ENCODE data around the gene ZNF580.

GRCh38 chr19:55643003-55643886 lies 2.4 kb downstream of the ZNF580 start, which contains the start of gene ZNF581:
- TF ChIP-seq POLR2AphosphoS5 (IDR thresholded peaks at IDR 0.05) (peak in 1 of 3 donors; percentile 85), POLR2A (IDR thresholded peaks at IDR 0.05) (no peak), CTCF (IDR thresholded peaks at IDR 0.05) (no peak)
